SK-N-MC (cell line): ENCODE measurements around the gene TES.

Experiments
- DNase-seq: peaks from one replicate; pipeline ENCODE4 v3.0.0-alpha.2; 2011; ENCODE audit warnings: low read depth, low spot score
- H3K27ac ChIP-seq: fragments of 200-600 bp; sonication (generic); 2 replicates; pipeline ENCODE4 v1.5.1; 2016; ENCODE audit warnings: mixed run types
- H3K36me3 ChIP-seq: fragments of 200-600 bp; sonication (generic); 2 replicates; pipeline ENCODE4 v1.6.1; 2017; ENCODE audit warnings: antibody characterized with exemption, low read length, mixed read lengths; ENCODE audit not compliant: insufficient read depth
- H3K4me3 ChIP-seq: fragments of 200-600 bp; sonication (generic); 2 replicates; pipeline ENCODE4 v1.5.1; 2016
- H3K9ac ChIP-seq: fragments of 200-600 bp; sonication (generic); 2 replicates; pipeline ENCODE4 v1.8.0; 2017; ENCODE audit warnings: mixed run types, mixed read lengths; ENCODE audit not compliant: insufficient read length
- H3K9me3 ChIP-seq: fragments of 200-600 bp; sonication (generic); 2 replicates; pipeline ENCODE4 v1.6.1; 2017; ENCODE audit warnings: low read depth, mild to moderate bottlenecking, antibody characterized with exemption, low read length, moderate library complexity, mixed read lengths
- EZH2 ChIP-seq: fragments of 200-600 bp; sonication (generic); IDR thresholded peaks from one replicate; pipeline ENCODE4 v1.6.1; 2017; ENCODE audit warnings: antibody characterized with exemption
- FOXP2 ChIP-seq: optimal IDR thresholded peaks from 2 replicates; pipeline ENCODE3; 2011; ENCODE audit warnings: mild to moderate bottlenecking, moderate library complexity; ENCODE audit not compliant: insufficient read depth; ENCODE audit errors: extremely low read length, control extremely low read depth
- POLR2AphosphoS5 ChIP-seq: IDR thresholded peaks from 2 replicates; pipeline ENCODE4 v1.6.1; 2012; ENCODE audit warnings: mild to moderate bottlenecking, low read depth, low read length, borderline replicate concordance

The TES gene

GRCh38 chr7:116198748-116199410 lies 11.5 kb upstream of the TES start:
- H3K9me3 ChIP-seq: 0 out of 2 replicates have a peak, but pooled peaks cover 4% of the 10 kb centered on the region
- no peak for DNase-seq
- no peak overlapping the region for H3K27ac ChIP-seq
- TF ChIP-seq FOXP2 (no peak), POLR2AphosphoS5 (no peak)
- no peaks in the 10 kb centered on the region for H3K36me3 ChIP-seq
- no peak overlapping the region for H3K9ac ChIP-seq
- H3K4me3 ChIP-seq: no peak overlapping the region

GRCh38 chr7:116200963-116201362 lies 9.4 kb upstream of the TES start:
- Histone ChIP-seq H3K36me3 (no peaks in the 10 kb centered on the region), H3K9me3 (no peaks in the 10 kb centered on the region), H3K9ac (no peak overlapping the region), H3K27ac (no peak overlapping the region), H3K4me3 (no peak overlapping the region)
- DNase-seq: no peak
- no peak for TF ChIP-seq FOXP2

DNA sequence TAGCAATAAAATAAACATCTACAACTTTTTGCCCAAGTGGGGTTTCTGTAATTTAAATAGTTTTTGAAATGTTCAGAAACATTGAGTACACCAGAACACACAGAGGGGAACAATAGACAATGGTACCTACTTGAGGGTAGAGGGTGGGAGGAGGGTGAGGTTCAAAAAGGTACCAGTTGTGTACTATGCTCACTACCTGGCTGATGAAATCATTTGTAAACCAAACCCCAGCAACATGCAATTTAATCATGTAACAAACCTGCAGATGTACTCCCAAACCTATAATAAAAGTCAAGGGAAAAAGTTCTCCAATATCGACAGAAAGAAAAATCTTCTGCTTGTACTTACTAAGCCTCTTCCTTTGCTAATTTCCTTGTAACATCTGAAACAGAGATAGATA lies 4.2 kb upstream of the TES start:
- no peak for DNase-seq
- Histone ChIP-seq H3K4me3 (no peak overlapping the region), H3K36me3 (no peaks in the 10 kb centered on the region), H3K9me3 (no peaks in the 10 kb centered on the region), H3K9ac (no peak overlapping the region), H3K27ac (no peak overlapping the region)
- TF ChIP-seq POLR2AphosphoS5: no peak
- TF ChIP-seq EZH2: no peak
- TF ChIP-seq FOXP2: no peak

GRCh38 chr7:116208919-116209318 lies 1.4 kb upstream of the TES start:
- no peak overlapping the region for H3K9ac ChIP-seq
- no peak for DNase-seq
- H3K4me3 ChIP-seq: no peak overlapping the region
- TF ChIP-seq EZH2 (no peak), POLR2AphosphoS5 (no peak), FOXP2 (no peak)
- no peaks in the 10 kb centered on the region for H3K36me3 ChIP-seq
- no peaks in the 10 kb centered on the region for H3K9me3 ChIP-seq
- H3K27ac ChIP-seq: no peak overlapping the region

- Histone ChIP-seq H3K9ac (no peak overlapping the region), H3K36me3 (no peaks in the 10 kb centered on the region), H3K4me3 (peak overlapping the region; percentile 90), H3K9me3 (no peaks in the 10 kb centered on the region), H3K27ac (no peak overlapping the region)
- TF ChIP-seq FOXP2 (no peak), EZH2 (no peak), POLR2AphosphoS5 (no peak)
- no peak for DNase-seq
Observed at GRCh38 chr7:116209561-116210070, 723 bp upstream of the TES start.

- no peaks in the 10 kb centered on the region for H3K9me3 ChIP-seq
- peak overlapping the region; percentile 76 for H3K27ac ChIP-seq
- peak overlapping the region; percentile 90 for H3K4me3 ChIP-seq
- DNase-seq: no peak
- no peaks in the 10 kb centered on the region for H3K36me3 ChIP-seq
- TF ChIP-seq FOXP2 (no peak), POLR2AphosphoS5 (peak; percentile 76; the same call in 1 of the 2 replicates), EZH2 (no peak)
- peak overlapping the region; percentile 49 for H3K9ac ChIP-seq
Observed at GRCh38 chr7:116211006-116211912, 920 bp downstream of the TES start.

GRCh38 chr7:116211913-116212596 lies 1.7 kb downstream of the TES start:
- TF ChIP-seq EZH2: no peak
- no peak for TF ChIP-seq FOXP2
- TF ChIP-seq POLR2AphosphoS5: no peak
- peak overlapping the region; percentile 90 for H3K4me3 ChIP-seq
- peak overlapping the region; percentile 49 for H3K9ac ChIP-seq
- no peak for DNase-seq
- no peaks in the 10 kb centered on the region for H3K36me3 ChIP-seq
- no peaks in the 10 kb centered on the region for H3K9me3 ChIP-seq
- peak overlapping the region; percentile 73 for H3K27ac ChIP-seq

DNA sequence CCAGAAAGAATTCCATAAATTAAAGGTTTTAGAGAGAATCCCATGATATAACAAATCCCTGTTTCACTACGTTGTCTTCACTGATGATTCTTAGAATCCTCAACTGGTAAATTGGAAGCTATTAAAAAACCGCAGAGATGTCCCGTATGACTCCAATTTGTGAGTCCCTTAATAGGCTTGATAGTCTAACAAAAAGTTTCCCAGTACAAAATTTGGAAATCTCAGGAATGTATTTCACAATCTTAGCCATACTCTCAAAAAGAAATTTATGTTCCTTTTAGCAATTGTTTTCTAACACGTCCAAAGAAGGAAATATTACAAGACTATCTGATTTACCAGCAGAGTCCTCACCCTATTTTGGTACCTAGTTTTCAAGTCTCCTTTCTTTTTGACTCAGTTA lies 2.5 kb downstream of the TES start:
- Histone ChIP-seq H3K36me3 (no peaks in the 10 kb centered on the region), H3K9me3 (no peaks in the 10 kb centered on the region), H3K27ac (peak overlapping the region; percentile 73), H3K9ac (peak overlapping the region; percentile 49), H3K4me3 (peak overlapping the region; percentile 90)
- DNase-seq: no peak
- TF ChIP-seq EZH2 (no peak), POLR2AphosphoS5 (peak; percentile 57; the same call in 1 of the 2 replicates), FOXP2 (no peak)
